C4-2B (cell line): ENCODE data around the gene SPSB4.

ENCODE experiments used
- H3K27ac ChIP-seq: fragments of 450-650 bp; 2 replicates; pipeline ENCODE4 v1.5.1; 2017
- ZFX ChIP-seq: fragments of 450-650 bp; IDR thresholded peaks from 2 replicates; pipeline ENCODE4 v1.6.1; 2017
- TF ChIP-seq, protein P1 (sequence below): fragments of 450-650 bp; conservative IDR thresholded peaks from 2 replicates; pipeline ENCODE4 v1.5.1; 2017; ENCODE audit warnings: mild to moderate bottlenecking

SPSB4 gene

DNA sequence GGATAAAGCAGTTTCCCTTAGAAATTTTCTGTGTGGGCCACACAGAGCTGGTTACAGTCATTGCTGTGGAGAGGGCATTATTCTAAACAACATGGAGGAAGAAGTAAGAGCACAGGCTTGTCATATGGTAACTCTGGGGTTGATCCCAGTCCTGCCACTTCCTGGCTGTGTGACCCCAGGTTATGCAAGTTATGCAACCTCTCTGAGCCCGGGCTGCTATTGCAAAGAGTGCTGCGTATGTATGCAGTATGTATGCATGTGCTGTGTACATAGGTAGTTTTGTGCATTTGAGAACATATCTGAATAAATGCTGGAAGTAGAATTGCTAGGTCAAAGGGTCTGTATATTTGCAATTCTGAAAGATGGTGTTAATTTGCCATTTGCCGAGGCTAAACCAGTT is 9.2 kb downstream of the SPSB4 start:
- no peak for TF ChIP-seq ZFX
- TF ChIP-seq, protein P1, sequence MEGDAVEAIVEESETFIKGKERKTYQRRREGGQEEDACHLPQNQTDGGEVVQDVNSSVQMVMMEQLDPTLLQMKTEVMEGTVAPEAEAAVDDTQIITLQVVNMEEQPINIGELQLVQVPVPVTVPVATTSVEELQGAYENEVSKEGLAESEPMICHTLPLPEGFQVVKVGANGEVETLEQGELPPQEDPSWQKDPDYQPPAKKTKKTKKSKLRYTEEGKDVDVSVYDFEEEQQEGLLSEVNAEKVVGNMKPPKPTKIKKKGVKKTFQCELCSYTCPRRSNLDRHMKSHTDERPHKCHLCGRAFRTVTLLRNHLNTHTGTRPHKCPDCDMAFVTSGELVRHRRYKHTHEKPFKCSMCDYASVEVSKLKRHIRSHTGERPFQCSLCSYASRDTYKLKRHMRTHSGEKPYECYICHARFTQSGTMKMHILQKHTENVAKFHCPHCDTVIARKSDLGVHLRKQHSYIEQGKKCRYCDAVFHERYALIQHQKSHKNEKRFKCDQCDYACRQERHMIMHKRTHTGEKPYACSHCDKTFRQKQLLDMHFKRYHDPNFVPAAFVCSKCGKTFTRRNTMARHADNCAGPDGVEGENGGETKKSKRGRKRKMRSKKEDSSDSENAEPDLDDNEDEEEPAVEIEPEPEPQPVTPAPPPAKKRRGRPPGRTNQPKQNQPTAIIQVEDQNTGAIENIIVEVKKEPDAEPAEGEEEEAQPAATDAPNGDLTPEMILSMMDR, result no peak
- no peak overlapping the region for H3K27ac ChIP-seq

DNA sequence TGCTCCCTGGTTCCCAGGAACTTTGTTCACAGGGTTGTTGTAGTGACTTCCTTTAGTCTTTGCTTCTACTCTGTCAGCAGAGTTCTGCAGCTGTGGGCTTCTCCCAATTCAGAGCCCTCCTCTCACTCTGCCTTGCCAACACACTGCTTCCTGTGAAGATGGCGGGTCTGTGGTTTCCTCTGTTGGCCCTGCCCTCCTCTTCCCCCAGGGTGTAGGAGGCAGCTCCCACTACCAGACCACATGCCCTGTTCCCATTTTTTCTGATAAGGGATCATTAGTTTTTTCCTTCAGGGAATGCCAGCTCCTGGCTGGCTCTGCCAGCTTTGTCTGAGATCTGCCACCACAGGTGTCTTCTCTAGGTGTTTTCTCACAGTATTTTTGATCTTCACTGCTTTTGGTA is 12.7 kb downstream of the SPSB4 start:
- H3K27ac ChIP-seq, result no peak overlapping the region
- TF ChIP-seq ZFX, result no peak
- TF ChIP-seq, protein P1, result no peak

DNA sequence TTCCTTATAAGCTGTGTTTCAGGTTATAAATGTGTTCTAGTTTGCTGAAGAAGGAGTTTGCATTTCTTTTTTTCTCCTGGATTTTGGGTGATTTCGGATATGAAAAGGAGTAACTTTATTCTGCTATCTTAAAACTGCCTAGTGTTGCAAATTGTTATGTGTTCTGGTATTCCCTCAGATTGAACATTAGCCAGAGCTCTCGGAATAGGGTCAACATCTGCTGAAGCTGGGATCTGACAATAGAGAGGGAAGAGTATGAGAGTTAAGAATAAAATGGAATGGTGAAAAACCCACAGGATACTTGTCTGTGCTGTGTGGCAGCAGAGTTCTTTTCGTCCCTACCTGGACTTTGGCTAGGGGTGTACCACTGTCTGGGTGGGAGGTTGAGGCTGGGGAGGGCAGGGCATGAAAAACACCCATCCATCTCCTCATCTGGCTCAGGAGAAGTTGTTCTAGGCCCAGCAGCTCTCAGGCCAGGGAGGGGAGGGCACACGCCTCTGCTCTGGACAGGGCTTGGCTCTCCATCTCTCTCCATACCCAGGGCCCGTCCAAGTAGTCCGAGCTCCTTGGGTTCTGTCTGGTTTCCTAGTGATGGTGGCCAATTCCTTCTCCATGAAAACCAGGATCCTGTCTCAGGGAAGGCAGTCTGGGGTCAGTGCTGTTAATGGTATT is 13.2 kb downstream of the SPSB4 start:
- no peak overlapping the region for H3K27ac ChIP-seq
- TF ChIP-seq ZFX, result no peak
- TF ChIP-seq, protein P1, result no peak

DNA sequence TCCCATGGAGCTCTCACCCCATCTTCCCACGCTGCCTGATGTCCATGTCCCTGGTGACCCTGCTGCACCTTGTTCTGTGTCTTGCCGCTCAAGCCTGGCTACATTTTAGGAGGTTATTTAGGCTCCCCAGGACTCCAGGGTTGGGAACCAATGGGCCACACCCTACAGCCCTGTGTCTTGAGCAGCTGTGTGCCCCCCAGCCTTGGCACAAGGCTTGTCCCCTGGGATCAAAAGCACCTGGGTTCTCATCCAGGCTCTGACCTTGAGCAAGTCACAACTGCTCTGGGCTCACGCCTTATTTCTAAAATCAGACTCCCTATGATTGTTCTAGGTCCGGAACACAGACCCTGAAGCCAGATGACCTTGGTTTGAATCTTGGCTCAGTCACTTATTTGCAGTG is 14.1 kb downstream of the SPSB4 start:
- no peak overlapping the region for H3K27ac ChIP-seq
- TF ChIP-seq, protein P1, result no peak
- TF ChIP-seq ZFX, result no peak

DNA sequence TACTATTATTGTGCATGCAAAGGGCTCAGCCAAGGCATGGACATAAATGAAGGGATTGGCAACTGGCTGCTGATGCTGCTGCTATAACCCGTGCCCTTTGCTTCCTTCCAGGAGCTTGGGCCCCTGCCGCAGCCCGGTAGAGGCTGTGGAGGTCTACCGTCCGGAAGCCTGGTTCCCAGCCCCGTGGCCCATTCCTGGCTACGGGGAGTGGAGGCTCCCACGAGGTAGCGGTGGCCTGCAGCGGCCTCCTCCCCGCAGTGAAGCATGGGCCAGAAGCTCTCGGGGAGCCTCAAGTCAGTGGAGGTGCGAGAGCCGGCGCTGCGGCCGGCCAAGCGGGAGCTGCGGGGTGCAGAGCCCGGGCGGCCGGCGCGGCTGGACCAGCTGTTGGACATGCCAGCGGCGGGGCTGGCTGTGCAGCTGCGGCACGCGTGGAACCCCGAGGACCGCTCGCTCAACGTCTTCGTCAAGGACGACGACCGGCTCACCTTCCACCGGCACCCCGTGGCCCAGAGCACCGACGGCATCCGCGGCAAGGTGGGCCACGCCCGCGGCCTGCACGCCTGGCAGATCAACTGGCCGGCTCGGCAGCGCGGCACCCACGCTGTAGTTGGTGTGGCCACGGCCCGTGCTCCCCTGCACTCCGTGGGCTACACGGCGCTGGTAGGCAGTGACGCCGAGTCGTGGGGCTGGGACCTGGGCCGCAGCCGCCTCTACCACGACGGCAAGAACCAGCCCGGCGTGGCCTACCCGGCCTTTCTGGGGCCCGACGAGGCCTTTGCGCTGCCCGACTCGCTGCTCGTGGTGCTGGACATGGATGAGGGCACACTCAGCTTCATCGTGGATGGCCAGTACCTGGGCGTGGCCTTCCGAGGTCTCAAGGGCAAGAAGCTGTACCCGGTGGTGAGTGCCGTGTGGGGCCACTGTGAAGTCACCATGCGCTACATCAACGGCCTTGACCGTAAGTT is 15.0 kb downstream of the SPSB4 start:
- TF ChIP-seq, protein P1, result no peak
- no peak for TF ChIP-seq ZFX
- H3K27ac ChIP-seq, result no peak overlapping the region

DNA sequence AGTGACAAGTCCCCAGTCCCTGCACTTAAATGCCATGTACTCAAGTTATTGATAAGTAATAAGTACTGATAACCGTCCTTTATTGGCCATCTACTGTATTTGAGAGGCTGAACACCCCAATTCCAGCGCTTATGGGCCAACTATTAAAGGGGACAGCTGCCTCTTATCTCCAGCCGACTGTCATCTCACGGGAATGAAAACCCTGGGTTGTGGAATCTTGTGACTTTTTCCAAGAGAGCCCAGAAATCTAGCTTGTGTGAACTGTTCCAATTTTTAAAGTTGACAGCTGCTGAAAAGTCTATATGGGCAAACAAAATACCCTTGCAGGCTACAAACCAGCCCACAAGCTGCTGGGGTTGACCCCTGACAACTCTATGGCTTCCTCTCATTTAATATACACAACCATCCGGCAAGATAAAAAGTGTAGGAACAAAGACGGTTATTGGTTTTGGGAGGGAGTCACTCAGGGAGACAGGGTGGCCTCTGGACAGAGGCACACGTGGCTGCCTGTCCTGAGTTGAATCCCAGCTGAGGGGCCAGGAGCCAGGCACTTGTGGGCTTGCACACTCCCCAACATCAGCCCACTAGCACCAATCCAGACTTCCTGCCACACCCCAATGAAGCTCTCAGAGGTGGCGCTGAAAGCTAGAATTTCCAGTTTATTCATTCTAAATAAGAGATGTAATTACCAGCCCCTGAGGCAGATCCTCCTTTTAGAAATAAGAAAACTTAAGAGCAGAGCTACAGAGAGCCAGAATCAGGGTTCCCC is 16.2 kb downstream of the SPSB4 start:
- no peak for TF ChIP-seq ZFX
- TF ChIP-seq, protein P1, result no peak
- no peak overlapping the region for H3K27ac ChIP-seq

DNA sequence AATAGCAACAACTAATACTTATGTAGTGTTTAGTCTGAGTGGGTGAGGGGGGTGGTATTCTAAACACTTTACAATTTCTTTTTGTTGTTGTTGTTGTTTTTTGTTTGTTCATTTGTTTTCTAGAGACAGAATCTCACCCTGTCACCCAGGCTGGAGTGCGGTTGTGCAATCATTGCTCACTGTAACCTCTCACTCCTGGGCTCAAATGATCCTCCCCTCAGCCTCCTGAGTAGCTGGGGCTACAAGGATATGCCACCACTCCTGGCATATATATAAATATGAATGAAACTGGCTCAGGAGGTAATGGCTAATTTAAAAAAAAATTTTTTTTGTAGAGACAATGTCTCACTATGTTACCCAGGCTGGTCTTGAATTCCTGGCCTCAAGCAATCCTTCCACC is 19.1 kb downstream of the SPSB4 start:
- no peak overlapping the region for H3K27ac ChIP-seq
- TF ChIP-seq, protein P1, result no peak
- no peak for TF ChIP-seq ZFX
